Iris pigment epithelial cell (primary cell): ENCODE measurements around the gene GEMIN4.

ENCODE experiments used
- DNase-seq: peaks from one replicate; pipeline ENCODE4 v3.0.0-alpha.2; 2011; ENCODE audit warnings: low read depth

The GEMIN4 gene

DNA sequence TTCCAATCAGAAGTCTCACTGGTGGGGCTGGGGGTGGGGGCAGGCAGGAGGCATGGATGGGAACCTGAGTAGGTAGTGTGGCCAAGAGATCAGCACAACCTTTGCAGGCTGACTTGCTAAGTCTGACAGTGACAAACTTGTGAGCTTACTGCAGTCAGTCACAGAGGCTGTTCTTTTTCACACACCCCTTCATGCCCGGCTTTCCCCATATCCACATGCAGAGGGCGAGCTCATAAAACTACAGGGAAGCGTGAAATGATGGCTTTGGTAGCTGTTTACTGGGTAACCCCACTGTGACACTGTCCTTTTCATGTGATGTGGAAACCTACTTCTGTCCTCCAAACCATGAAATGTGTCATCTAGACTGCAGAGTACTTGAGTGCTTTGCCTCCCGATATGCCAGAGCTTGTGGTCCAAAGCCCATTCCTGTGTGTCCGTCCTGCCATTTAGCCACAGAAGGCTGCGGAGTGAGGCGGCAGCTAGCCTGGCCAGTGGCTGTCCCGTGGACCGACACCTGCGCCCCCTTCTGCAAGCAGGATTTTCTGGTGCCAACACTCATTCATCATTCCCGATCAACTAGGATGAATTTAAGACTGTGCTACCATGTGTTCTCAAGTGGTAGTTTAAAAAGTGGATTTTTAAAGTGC is 9.8 kb downstream of the GEMIN4 start:
- DNase-seq = no peak

DNA sequence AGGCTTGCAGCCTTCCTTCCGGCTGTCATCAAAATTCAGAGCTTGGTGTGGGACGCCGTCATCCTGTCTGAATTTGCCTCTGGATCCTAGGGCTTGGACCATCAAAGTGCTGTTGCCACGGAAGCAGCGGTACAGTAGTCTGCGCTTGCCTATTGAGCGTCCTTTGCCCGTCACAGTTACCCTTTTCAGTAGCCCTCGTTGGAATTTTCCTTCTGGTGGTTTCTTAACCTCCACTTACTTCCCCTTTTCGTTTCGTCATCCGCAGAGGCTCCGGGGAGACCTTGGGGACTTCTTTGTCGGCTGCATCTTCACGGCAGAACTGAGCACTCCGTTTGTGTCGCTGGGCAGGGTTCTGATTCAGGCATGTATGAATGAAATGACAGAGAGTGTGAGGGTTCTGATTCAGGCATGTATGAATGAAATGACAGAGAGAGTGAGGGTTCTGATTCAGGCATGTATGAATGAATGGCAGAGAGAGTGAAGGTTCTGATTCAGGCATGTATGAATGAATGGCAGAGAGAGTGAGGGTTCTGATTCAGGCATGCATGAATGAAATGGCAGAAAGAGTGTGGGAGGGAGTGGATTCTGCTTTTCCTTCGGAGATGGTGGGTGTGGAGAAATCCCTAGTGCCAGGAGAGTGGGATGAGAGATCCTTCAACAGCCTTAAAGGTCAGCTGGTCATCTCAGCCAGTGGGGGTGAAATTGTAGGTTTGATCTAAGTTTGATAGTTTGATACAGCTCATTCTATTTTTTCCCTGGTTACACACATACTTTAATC is 11.6 kb downstream of the GEMIN4 start:
- DNase-seq = no peak

DNA sequence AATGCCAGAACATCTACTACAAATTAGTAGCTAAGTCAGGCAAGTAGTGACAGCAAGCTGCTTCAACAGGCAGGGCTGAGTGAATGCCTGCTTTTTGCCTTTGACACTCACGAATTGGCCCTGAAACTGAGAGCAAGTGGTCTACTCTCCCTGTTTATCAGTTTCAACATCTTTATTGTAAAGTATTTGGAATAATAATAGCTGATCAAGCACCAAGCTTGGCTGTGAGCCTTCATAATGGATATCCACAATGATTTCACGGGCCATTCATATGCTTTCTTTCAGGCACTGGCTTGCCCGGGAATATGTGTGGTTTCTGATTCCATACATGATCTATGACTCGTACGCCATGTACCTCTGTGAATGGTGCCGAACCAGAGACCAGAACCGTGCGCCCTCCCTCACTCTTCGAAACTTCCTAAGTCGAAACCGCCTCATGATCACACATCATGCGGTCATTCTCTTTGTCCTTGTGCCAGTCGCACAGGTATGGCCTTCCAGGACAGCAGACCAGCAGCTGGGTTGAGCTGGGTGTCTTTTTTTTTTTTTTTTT is 14.4 kb downstream of the GEMIN4 start:
- no peak for DNase-seq

DNA sequence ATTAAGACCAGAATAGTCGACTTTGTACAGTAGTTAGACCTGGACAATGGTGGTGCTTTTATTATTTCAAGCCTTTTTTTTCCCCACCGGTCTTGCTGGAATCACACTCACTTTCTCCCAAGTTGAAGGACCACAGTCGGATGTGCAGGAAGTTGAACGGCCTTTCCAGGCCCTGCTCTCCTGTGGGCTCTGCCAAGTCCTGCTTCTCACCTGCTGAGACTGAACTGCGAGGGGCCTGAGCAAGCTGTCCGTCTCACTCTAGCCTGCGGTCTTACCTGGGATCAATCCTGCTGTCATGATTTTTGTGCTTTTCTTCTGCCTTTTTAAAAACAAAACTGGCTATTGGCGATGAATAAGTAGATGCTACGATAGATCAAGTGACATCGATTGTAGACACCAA is 18.3 kb downstream of the GEMIN4 start:
- DNase-seq = no peak

DNA sequence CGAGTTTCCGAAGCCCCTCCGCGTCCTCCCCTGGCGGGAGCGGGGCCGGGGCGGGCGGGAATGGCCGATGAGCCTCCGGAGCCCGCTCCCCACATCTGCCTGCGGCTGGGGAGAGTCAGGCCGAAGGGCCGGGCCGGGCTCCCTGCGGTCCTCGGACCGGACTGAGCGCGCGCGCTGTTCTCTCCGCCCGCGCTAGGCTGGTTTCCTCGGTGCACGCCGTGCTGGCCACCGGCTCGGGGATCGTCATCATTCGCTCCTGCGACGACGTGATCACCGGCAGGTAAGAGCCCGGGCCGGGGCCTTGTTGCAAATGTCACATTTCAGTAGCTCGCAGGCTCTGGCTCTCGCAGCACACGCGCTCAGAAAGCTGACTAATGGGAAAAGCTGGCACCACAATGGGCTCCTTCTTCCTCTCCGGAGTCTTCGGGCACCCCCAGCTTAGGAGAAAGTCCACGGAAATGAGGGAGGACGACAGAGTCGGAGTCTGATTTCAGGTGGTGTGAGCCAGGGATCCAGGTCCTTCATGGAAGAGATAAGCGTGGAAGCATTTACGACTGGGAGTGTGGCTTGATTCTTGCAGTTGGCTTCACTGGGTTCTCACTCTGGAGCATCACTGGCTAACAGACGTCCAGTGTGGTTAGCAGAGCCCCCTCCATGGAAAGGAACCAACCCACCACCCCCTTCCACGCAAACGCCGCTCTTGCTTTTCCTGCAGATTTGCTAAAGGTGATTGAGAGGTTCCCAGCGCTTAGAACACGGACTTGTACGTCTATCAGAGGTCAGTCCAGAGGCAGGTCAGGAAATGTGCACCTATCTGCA is 19.0 kb downstream of the GEMIN4 start:
- DNase-seq = peak; percentile 50

DNA sequence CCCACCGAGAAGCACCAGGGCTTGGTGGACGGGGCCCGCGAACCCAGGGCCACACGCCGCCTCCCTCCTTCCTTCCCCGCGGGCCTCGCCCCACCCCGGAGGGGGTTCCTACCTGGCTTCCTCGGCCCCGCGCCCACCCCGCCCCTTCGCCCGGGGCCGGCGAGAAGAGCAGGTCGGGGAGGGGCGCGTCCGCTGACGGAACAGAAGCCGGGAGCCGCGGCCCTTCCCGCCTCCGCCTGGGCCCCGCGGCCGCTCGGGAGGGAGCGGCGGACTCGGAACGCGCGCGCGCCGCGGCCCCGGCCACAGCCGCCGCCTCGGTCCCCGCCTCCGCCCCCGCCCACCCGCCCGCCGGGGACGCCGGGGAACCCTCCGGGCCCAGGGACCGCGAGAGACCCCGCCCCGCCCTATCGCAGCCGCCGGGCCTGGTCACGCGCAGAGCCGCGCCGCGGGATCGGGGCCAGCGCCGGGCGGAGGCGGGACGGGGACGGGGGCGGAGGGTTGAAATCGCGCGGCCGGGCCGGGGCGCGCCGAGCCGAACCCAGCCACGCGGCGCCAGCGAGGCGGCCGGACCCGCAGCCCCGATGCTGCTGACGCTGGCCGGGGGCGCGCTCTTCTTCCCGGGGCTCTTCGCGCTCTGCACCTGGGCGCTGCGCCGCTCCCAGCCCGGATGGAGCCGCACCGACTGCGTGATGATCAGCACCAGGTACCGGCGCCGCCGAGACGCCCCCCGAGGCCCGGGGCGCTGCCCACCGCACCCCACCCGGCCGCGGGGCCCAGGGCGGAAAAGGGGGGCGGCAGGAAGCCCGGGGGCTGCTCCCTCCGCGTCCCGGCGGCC is 19.8 kb downstream of the GEMIN4 start, which contains the start of gene TLCD3A:
TLCD3A (plus strand) TSS at position 530 of the 835 bp plus-strand sequence; CDS start at position 582, 52 bp downstream.
- DNase-seq = peak; percentile 62

DNA sequence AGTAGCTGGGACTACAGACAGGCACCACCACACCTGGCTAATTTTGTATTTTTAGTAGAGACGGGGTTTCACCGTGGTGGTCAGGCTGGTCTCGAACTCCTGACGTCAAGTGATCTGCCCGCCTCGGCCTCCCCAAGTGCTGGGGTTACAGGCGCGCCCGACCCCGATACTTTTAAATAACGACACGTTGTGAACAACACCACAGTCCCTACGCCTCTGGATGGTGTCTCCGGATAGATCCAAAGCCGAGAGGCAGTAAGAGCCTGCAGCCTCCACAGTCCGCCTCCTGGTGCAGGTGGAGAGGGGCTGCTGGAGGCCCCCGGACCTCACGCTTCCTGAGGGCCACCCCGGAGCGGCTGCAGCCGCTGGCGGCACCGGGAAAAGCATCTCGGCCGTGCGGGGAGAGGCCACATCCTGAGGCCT is 20.4 kb downstream of the GEMIN4 start:
- DNase-seq = peak; percentile 30

DNA sequence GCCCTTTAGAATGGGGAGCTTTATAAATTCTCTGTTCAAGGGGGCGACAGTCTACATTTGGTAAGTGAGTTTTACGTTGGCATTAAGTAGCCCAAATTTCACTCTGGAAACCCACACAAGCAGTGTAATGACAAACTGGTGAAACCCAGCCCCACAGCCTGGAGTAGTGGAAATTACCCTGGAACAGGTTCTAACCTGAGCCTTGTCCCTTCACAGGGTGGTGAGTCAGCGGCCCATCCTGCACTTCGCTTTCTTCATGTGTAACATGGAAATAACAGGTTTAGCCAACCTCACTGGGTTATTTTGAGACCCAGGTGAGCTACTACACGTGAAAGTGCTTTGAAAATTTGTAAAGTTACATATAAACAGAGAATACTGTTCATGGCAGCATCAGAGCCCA is 23.2 kb downstream of the GEMIN4 start:
- DNase-seq = no peak

DNA sequence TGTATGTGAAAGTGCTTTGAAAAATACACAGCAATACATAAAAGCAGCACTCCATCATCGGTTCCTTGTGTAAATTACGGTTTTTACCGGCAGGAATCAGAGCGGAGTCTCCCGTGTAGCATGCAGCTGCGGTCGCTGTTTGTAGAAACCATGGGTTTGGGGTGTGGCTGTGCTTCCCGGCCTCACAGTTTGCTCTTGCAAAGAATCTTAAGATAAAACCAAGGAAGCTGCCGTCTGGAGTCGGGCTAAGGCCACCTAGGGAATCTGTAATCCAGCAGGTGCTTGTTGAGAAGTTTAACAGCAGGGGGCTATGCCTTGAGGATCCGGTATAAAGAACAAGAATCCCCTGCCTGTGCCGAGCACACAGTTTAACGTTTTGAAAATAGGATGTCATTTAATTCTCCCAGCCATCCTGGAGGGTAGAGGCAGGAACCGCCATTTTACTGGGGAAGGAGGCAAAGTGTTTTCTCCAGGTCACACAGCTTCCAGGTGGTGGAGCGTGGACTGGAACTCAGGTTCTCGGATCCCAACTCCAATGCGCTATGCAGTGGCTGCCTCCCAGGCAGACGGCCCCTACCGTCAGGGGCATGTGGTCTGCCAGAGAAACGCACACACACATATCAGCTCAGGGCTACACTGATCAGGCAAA is 25.7 kb downstream of the GEMIN4 start:
- DNase-seq = no peak

DNA sequence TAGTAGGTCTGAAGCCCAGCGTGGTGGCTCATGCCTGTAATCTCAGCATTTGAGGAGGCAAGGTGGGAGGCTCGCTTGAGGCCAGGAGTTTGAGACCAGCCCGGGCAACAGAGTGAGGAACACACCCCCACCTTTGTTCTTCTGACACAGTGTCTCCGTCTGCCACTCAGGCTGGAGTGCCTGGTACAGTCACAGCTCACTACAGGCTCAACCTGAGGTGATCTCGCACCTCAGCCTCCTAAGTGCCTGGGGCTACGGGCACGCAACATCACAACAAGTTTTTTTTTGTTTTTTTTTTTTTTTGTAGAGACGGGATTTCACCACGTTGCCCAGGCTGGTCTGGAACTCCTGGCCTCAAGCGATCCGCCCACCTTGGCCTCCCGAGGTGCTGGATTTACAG is 26.3 kb downstream of the GEMIN4 start:
- DNase-seq = no peak

DNA sequence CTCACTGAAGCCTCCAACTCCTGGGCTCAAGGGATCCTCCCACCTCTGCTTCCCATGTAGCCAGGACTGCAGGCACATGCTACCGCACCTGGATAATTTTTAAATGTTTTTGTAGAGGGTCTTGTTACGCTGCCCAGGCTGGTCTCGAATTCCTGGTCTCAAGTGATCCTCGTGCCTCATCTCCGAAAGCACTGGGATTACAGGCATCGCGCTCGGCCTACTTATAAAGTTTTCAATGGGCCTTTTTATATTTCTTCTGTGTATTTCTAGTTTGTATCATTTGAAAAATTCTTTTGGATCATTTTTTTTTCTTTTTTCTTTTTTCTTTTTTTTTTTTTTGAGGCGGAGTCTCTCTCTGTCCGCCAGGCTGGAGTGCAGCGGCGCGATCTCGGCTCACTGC is 27.0 kb downstream of the GEMIN4 start:
- no peak for DNase-seq

DNA sequence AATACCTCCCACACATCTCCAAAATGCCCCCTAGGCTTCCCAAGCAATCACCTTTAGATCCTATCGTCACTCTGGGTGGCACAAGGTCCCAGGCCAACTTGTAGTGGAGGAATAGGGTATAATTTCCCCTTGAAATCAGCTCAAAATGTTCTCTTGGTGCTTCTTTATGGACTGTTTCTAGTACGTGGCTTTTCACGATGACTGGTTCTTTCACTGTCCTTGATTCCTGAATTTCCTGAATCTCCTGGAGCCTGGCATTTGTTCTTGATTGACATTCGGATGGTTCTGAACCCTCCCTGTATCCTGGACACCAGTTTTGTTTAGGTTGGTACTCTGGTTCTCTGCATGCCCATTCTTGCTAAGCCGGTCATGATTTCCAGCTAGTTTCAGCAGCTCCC is 30.5 kb downstream of the GEMIN4 start:
- no peak for DNase-seq

DNA sequence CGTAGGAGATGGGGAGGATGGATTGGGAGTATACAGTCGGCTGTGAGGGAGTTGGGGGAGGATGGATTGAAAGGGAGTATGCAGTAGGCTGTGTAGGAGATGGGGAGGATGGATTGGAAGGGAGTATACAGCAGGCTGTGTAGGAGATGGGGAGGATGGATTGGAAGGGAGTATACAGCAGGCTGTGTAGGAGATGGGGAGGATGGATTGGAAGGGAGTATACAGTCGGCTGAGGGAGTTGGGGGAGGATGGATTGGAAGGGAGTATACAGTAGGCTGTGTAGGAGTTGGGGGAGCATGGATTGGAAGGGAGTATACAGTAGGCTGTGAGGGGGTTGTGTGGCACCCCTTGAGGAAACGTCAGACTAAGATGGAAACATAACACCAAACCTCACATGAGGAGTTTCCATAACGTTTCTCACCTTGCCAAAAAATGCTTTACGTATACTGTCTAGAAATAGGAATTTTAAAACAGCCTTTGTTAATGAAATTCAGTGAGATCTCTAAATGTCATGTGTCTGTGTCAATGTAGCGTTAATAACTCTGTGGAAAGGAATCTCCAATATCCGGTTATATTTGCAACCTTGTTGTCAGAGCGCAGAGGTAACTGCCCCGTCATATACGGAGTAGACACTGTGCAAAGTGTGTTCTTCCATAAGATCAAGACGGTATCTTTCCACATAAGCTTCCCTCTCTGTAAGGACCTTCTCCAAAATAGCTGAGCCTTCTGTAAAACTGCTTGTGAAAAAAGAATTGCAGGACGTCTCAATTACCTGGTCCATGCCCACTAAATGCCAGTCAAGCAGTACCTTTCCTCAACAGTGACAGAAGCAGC is 31.1 kb downstream of the GEMIN4 start:
- no peak for DNase-seq

DNA sequence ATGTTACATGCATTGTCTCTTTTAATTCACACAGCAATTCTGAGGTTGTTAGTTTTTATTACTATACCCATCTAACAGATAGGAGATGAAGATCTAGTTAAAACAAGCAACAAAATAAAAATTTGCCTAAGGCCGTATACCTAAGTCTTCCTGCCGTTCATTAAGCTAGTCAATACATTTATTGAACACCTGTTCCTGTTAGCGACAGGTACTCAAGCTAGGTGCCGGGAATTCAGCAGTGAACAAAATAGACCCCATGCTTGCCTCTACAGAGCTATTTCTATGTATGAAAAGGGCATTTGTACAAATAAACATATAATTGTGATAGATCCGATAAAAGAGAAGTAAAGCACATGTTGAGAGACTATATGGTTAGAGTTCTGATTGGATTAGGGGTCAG is 34.0 kb downstream of the GEMIN4 start:
- no peak for DNase-seq

DNA sequence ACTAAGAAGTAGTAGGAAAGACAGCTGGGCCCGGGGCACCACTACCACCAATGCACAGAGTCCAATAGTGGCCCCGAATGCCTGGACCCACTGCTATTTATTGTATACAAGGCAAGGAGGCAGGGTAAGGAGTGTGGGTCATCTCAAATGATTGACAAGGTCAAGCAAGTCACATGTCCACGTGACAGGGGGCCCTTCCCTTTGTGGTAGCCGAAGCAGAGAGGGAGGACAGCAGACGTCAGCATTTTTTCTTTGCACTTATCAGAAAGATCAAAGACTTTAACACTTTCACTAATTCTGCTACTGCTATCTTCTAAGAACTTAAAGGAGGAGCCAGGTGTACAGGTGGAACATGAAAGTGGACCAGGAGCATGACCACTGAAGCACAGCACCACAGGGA is 43.9 kb downstream of the GEMIN4 start:
- no peak for DNase-seq

DNA sequence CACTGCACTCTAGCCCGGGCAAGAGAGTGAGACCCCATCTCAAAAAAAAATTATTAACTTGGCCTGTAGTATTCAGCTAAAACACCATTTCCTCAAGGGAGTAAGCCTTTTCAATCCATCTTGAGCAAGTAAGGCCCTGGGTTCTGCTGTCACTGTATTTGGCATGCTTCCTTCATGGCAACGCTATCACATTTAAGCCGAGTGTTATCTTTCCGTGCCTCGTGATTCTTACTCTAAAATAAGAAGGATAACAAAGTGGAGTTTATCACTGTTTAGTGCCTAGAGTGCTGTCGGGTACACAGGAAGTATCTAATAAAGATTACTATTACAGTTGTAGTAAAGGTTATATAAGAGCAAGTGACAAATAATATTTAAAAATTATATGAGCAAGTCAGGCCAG is 46.2 kb downstream of the GEMIN4 start:
- DNase-seq = no peak

DNA sequence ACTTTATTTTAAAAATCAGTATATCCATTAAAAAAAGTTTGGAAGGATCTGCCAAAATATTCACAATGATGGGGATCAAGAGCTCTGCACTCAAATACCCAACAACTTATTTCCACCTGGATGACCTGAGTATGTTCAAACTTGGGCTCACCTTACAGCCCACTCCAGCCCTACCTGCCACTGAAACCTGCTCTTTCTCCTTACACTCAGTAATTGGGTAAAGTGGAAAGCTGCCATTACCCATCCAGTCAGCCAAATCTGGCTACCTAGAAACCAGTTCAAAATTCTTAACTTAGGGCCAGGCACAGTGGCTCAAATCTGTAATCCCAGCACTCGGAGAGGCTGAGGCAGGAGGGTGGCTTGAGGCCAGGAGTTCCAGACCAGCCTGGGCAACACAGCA is 47.1 kb downstream of the GEMIN4 start:
- DNase-seq = no peak

DNA sequence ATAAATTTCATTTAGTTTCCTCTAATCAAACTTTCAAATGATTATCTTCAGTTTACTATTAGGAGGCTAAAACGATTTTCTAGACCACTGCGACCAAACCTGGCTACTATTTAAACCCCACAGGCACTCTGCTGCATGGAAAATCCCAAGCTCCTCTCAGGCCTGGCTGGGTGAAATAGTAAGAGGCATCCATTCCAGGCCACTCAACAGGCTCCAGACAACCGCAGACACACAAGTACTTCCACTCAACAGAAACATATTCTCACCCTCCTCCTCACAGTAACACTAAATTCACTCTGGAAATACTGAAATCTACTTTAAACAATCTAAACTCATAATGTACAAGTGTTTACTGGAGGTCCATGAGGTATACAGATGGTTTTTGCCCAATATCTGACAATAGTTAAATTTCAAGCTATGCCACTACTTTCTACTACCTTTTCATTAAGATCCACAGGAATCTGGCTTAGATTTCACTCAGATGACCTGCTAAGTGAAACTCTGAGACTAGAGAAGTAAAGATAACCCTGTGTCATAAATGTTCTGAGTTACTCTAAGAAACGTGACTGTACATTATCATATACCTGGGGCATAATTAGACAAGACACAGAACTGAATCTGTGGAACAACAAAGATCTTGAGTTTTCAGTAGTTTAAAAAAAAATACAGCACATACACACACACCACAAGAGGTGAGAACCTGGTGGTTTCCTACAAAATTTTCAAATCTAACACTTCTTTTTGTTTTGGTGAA is 47.8 kb downstream of the GEMIN4 start:
- DNase-seq = peak; percentile 23

DNA sequence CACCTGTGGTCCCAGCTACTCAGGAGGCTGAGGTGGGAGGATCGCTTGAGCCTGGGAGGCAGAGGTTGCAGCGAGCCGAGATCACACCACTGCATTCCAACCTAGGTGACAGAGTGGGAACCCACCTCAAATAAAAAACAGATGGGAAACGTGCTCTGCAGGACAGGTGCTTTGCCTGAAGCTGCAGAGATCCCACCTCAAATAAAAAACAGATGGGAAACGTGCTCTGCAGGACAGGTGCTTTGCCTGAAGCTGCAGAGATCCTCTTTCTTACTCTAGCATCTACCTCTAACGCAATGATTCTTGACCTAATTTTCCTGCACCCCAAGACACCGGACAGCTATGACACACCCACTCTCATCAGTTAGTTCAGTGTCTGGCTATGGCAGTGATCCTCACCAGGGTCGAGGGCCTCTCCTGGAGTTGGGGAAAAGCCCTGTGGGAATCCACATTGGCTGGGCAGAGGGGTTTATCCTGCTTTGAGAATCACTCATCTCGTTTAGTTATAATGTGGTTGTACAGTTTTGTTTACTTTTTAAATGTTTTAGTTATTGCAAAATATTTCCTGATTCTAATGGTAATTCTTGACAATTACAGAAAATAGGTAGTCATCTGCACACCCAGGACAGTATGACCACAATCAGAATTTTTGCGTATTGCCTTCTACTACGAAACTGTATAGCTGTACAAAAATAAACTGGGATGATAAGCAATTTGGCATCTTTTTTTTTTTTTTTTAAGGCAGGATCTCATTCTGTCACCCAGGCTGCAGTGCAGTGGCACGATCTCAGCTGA is 48.8 kb downstream of the GEMIN4 start:
- DNase-seq = peak; percentile 46
